ENCODE results near the gene RTTN.

Gene RTTN

GRCh38 chr18:70139138-70139537 is 66.3 kb downstream of the RTTN start:
- intact Hi-C loops (cut with DNase I; ENCODE audit: low total_unique reads) = no loop called here
- H3K4me1 ChIP-seq = peaks cover 0 to 16% (median 2%) of the 10 kb centered on the region in 4 donors
- no peak overlapping the region for H3K27ac ChIP-seq
- no peak overlapping the region for H3K4me3 ChIP-seq
- peaks cover 3 to 13% (median 12%) of the 10 kb centered on the region in 3 donors for H3K36me3 ChIP-seq
- no peaks in the 10 kb centered on the region for H3K9me3 ChIP-seq
- DNase-seq = no peak
- TF ChIP-seq CTCF (IDR thresholded peaks at IDR 0.05) = no peak
- H3K27me3 ChIP-seq = no peaks in the 10 kb centered on the region

- H3K9me3 ChIP-seq = no peaks in the 10 kb centered on the region
- peaks cover 0 to 3% (median 0%) of the 10 kb centered on the region in 3 donors for H3K36me3 ChIP-seq
- H3K4me3 ChIP-seq = no peak overlapping the region
- H3K4me1 ChIP-seq = peaks cover 0 to 33% (median 5%) of the 10 kb centered on the region in 4 donors
- intact Hi-C loops (cut with DNase I; ENCODE audit: low total_unique reads) = no loop called here
- no peaks in the 10 kb centered on the region for H3K27me3 ChIP-seq
- no peak for DNase-seq
- no peak for TF ChIP-seq CTCF (IDR thresholded peaks at IDR 0.05)
- H3K27ac ChIP-seq = peak overlapping the region; percentile 38 to 44
Measured at GRCh38 chr18:70135604-70136003, 69.9 kb downstream of the RTTN start.

- H3K9me3 ChIP-seq = no peaks in the 10 kb centered on the region
- peak overlapping the region in 1 of 2 donors; percentile 3 for H3K4me3 ChIP-seq
- peak overlapping the region; percentile 61 to 70 for H3K27ac ChIP-seq
- no peak for TF ChIP-seq CTCF (IDR thresholded peaks at IDR 0.05)
- DNase-seq = peak; percentile 30 to 63
- no peaks in the 10 kb centered on the region for H3K27me3 ChIP-seq
- peaks cover 0 to 33% (median 5%) of the 10 kb centered on the region in 4 donors for H3K4me1 ChIP-seq
- peaks cover 0 to 10% (median 6%) of the 10 kb centered on the region in 3 donors for H3K36me3 ChIP-seq
- intact Hi-C loops (cut with DNase I; ENCODE audit: low total_unique reads) = no loop called here
Measured at GRCh38 chr18:70132999-70133398, 72.5 kb downstream of the RTTN start.

- H3K4me3 ChIP-seq = no peak overlapping the region
- no peak for DNase-seq
- no peak overlapping the region for H3K27ac ChIP-seq
- no peaks in the 10 kb centered on the region for H3K9me3 ChIP-seq
- TF ChIP-seq CTCF (IDR thresholded peaks at IDR 0.05) = no peak
- H3K27me3 ChIP-seq = no peaks in the 10 kb centered on the region
- H3K4me1 ChIP-seq = peaks cover 0 to 11% (median 3%) of the 10 kb centered on the region in 4 donors
- intact Hi-C loops (cut with DNase I; ENCODE audit: low total_unique reads) = no loop called here
- peaks cover 11 to 22% (median 21%) of the 10 kb centered on the region in 3 donors for H3K36me3 ChIP-seq
Measured at GRCh38 chr18:70128271-70128670, 77.2 kb downstream of the RTTN start.

GRCh38 chr18:70127359-70127758 is 78.1 kb downstream of the RTTN start:
- Histone ChIP-seq H3K27ac (no peak overlapping the region), H3K36me3 (peaks cover 11 to 22% (median 21%) of the 10 kb centered on the region in 3 donors), H3K27me3 (no peaks in the 10 kb centered on the region), H3K9me3 (no peaks in the 10 kb centered on the region), H3K4me3 (no peak overlapping the region), H3K4me1 (peaks cover 0 to 3% (median under 1%) of the 10 kb centered on the region in 4 donors)
- TF ChIP-seq CTCF (IDR thresholded peaks at IDR 0.05) = no peak
- intact Hi-C loops (cut with DNase I; ENCODE audit: low total_unique reads) = no loop called here
- DNase-seq = no peak

GRCh38 chr18:70126832-70127231 is 78.7 kb downstream of the RTTN start:
- intact Hi-C loops (cut with DNase I; ENCODE audit: low total_unique reads) = no loop called here

More at GRCh38 chr18:70126832-70127231, 78.7 kb downstream of the RTTN start:
- H3K27me3 ChIP-seq = no peaks in the 10 kb centered on the region
- no peaks in the 10 kb centered on the region for H3K4me1 ChIP-seq
- H3K4me3 ChIP-seq = no peak overlapping the region
- no peaks in the 10 kb centered on the region for H3K9me3 ChIP-seq
- no peak for DNase-seq
- no peak for TF ChIP-seq CTCF (IDR thresholded peaks at IDR 0.05)
- H3K36me3 ChIP-seq = peaks cover 11 to 22% (median 21%) of the 10 kb centered on the region in 3 donors
- H3K27ac ChIP-seq = no peak overlapping the region
